ENCODE results near the gene R3HDM2. TPM values are rescaled to one million over a fixed set of nuclear protein-coding genes. Genes with fewer than 3 reads are reported as not detected.

R3HDM2 gene
- total RNA-seq, 4 donors from 2014 or later, result 43.4 to 97.6 (median 65.1) TPM

GRCh38 chr12:57461276-57461916 is 30.6 kb upstream of the R3HDM2 start:
- WGBS, result 3% methylated on average over 27 of the region's 32 CpGs
- H3K27me3 ChIP-seq, result no peaks in the 10 kb centered on the region
- H3K4me3 ChIP-seq, result peak overlapping the region; percentile 75
- peak overlapping the region; percentile 70 for H3K27ac ChIP-seq
- no peaks in the 10 kb centered on the region for H3K36me3 ChIP-seq
- peak in 1 of 2 donors; percentile 85 for DNase-seq (ENCODE audit: low spot score in 2 of 2)
- no peaks in the 10 kb centered on the region for H3K9me3 ChIP-seq
- H3K4me1 ChIP-seq, result peaks cover 45% of the 10 kb centered on the region
- no peak for TF ChIP-seq CTCF (IDR thresholded peaks at IDR 0.05)
- TF ChIP-seq POLR2A (IDR thresholded peaks at IDR 0.05), result no peak
- no peak for TF ChIP-seq EP300 (IDR thresholded peaks at IDR 0.05)
- TF ChIP-seq POLR2AphosphoS5 (IDR thresholded peaks at IDR 0.05), result no peak

GRCh38 chr12:57460841-57461275 is 30.0 kb upstream of the R3HDM2 start:
- TF ChIP-seq POLR2AphosphoS5 (IDR thresholded peaks at IDR 0.05) (no peak), POLR2A (IDR thresholded peaks at IDR 0.05) (no peak), EP300 (IDR thresholded peaks at IDR 0.05) (no peak), CTCF (IDR thresholded peaks at IDR 0.05) (no peak)
- no peak for DNase-seq (ENCODE audit: low spot score in 2 of 2)
- WGBS, result 5% methylated on average over 10 of the region's 19 CpGs
- Histone ChIP-seq H3K4me3 (peak overlapping the region; percentile 75), H3K27me3 (no peaks in the 10 kb centered on the region), H3K36me3 (no peaks in the 10 kb centered on the region), H3K4me1 (peaks cover 47% of the 10 kb centered on the region), H3K9me3 (no peaks in the 10 kb centered on the region), H3K27ac (peak overlapping the region; percentile 2)

GRCh38 chr12:57460468-57460784 is 29.6 kb upstream of the R3HDM2 start:
- H3K36me3 ChIP-seq, result no peaks in the 10 kb centered on the region
- DNase-seq (ENCODE audit: low spot score in 2 of 2), result no peak
- H3K27me3 ChIP-seq, result no peaks in the 10 kb centered on the region
- WGBS, result 2% methylated on average over 5 of the region's 6 CpGs
- no peak overlapping the region for H3K27ac ChIP-seq
- peaks cover 51% of the 10 kb centered on the region for H3K4me1 ChIP-seq
- H3K4me3 ChIP-seq, result peak overlapping the region; percentile 75
- H3K9me3 ChIP-seq, result no peaks in the 10 kb centered on the region
- TF ChIP-seq CTCF (IDR thresholded peaks at IDR 0.05), result no peak
- no peak for TF ChIP-seq POLR2AphosphoS5 (IDR thresholded peaks at IDR 0.05)
- TF ChIP-seq EP300 (IDR thresholded peaks at IDR 0.05), result no peak
- no peak for TF ChIP-seq POLR2A (IDR thresholded peaks at IDR 0.05)

- Histone ChIP-seq H3K4me3 (peak within 1 kb of the TSS; percentile 75), H3K27me3 (no peaks in the 10 kb centered on the region), H3K9me3 (no peaks in the 10 kb centered on the region), H3K4me1 (peaks cover 51% of the 10 kb centered on the region), H3K27ac (peak within 1 kb of the TSS; percentile 28), H3K36me3 (no peaks in the 10 kb centered on the region)
- no peak for TF ChIP-seq POLR2A (IDR thresholded peaks at IDR 0.05)
- no peak for TF ChIP-seq EP300 (IDR thresholded peaks at IDR 0.05)
- no peak for TF ChIP-seq POLR2AphosphoS5 (IDR thresholded peaks at IDR 0.05)
- TF ChIP-seq CTCF (IDR thresholded peaks at IDR 0.05), result no peak
- under 1% methylated on average over 33 of the region's 36 CpGs for WGBS
- no peak for DNase-seq (ENCODE audit: low spot score in 2 of 2)
Observed at GRCh38 chr12:57459750-57460467, 29.1 kb upstream of the R3HDM2 start, which contains the start of gene GLI1. Gene GLI1 (plus strand): TSS chr12:57459785. CDS start chr12:57463692, 3,907 bp downstream.

DNA sequence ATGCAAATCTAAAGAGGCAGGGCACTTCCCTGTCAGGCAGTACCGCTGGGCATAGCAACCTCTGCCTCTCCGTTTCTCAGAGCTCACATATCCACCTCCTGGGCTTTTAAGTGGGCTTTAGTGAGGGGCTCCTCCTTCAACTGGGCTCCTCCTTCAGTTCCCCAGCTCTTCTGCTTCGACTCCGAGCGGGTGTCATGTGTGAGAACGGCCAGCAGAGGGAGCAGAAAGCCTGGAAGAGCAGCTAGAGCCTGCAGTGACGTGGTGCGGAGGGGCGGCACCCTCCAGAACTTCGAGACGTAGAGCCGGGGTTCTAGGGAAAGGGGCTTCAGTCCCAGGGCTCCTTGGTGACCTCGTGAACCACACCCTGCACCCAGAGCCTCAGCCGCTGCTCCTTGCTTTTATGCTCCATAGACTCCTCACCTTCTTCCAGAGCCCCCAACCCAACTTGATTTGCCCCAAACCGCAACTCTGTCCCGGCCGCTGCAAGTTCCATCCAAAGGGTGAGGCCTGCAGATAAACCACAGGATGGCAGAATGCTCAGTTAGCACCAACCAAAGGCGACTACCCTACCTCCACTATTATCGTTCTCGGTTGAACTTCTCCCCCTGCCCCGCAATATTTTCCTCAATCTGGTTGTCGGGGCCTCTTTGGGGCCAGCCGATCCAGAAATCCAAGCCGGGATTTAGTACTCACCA is 28.4 kb upstream of the R3HDM2 start:
- Histone ChIP-seq H3K27ac (peak overlapping the region; percentile 28), H3K9me3 (no peaks in the 10 kb centered on the region), H3K4me1 (peaks cover 51% of the 10 kb centered on the region), H3K27me3 (no peaks in the 10 kb centered on the region), H3K36me3 (no peaks in the 10 kb centered on the region), H3K4me3 (peak overlapping the region; percentile 75)
- DNase-seq (ENCODE audit: low spot score in 2 of 2), result peak; percentile 96
- TF ChIP-seq CTCF (IDR thresholded peaks at IDR 0.05), result peak; percentile 96 to 98
- TF ChIP-seq EP300 (IDR thresholded peaks at IDR 0.05), result no peak
- TF ChIP-seq POLR2A (IDR thresholded peaks at IDR 0.05), result no peak
- TF ChIP-seq POLR2AphosphoS5 (IDR thresholded peaks at IDR 0.05), result no peak
- 0% methylated on average over 12 of the region's 24 CpGs for WGBS

All from suprapubic skin (tissue), 4 donors.